Measurements from ENCODE around the gene DUS1L.

Gene DUS1L

GRCh38 chr17:82048571-82048971 lies 17.0 kb downstream of the DUS1L start:
- Histone ChIP-seq H3K4me1 (ENCODE audit: insufficient read depth, low read length, poor library complexity, severe bottlenecking) (peaks cover 16% of the 10 kb centered on the region), H3K9me2 (replicated peaks; ENCODE audit: low read depth, low read length) (no peaks in the 10 kb centered on the region), H3K36me3 (ENCODE audit: insufficient read depth, low read length) (no peaks in the 10 kb centered on the region), H3K9ac (ENCODE audit: low read depth, low read length, poor library complexity, severe bottlenecking) (no peak overlapping the region), H2AFZ (ENCODE audit: low read length) (no peak overlapping the region), H4K20me1 (ENCODE audit: insufficient read depth, low read length, poor library complexity, severe bottlenecking) (peaks cover 11% of the 10 kb centered on the region), H3K4me3 (ENCODE audit: low read length, poor library complexity, severe bottlenecking) (no peak overlapping the region), H3K9me3 (ENCODE audit: insufficient read depth, low read depth, low read length) (no peaks in the 10 kb centered on the region), H3F3A (ENCODE audit: low read depth) (no peaks in the 10 kb centered on the region), H3K27me3 (ENCODE audit: insufficient read depth, low read length, poor library complexity, severe bottlenecking) (no peaks in the 10 kb centered on the region), H3K4me2 (ENCODE audit: low read depth, low read length, poor library complexity, severe bottlenecking) (no peak overlapping the region), H3K79me2 (ENCODE audit: insufficient read depth, low read length) (peaks cover 25% of the 10 kb centered on the region)
- TF ChIP-seq CTCF (conservative IDR thresholded peaks at IDR 0.05; ENCODE audit: low read length) (no peak), EZH2phosphoT487 (IDR thresholded peaks at IDR 0.05; ENCODE audit: borderline replicate concordance) (no peak)

- no peaks in the 10 kb centered on the region for H3F3A ChIP-seq (ENCODE audit: low read depth)
- no peak overlapping the region for H3K4me2 ChIP-seq (ENCODE audit: low read depth, low read length, poor library complexity, severe bottlenecking)
- no peaks in the 10 kb centered on the region for H3K9me3 ChIP-seq (ENCODE audit: insufficient read depth, low read depth, low read length)
- H4K20me1 ChIP-seq (ENCODE audit: insufficient read depth, low read length, poor library complexity, severe bottlenecking): peaks cover 10% of the 10 kb centered on the region
- no peak for TF ChIP-seq CTCF (conservative IDR thresholded peaks at IDR 0.05; ENCODE audit: low read length)
- TF ChIP-seq EZH2phosphoT487 (IDR thresholded peaks at IDR 0.05; ENCODE audit: borderline replicate concordance): no peak
- H3K4me3 ChIP-seq (ENCODE audit: low read length, poor library complexity, severe bottlenecking): no peak overlapping the region
- no peak overlapping the region for H2AFZ ChIP-seq (ENCODE audit: low read length)
- H3K36me3 ChIP-seq (ENCODE audit: insufficient read depth, low read length): no peaks in the 10 kb centered on the region
- H3K9ac ChIP-seq (ENCODE audit: low read depth, low read length, poor library complexity, severe bottlenecking): no peak overlapping the region
- peaks cover 11% of the 10 kb centered on the region for H3K4me1 ChIP-seq (ENCODE audit: insufficient read depth, low read length, poor library complexity, severe bottlenecking)
- peaks cover 20% of the 10 kb centered on the region for H3K79me2 ChIP-seq (ENCODE audit: insufficient read depth, low read length)
- no peaks in the 10 kb centered on the region for H3K27me3 ChIP-seq (ENCODE audit: insufficient read depth, low read length, poor library complexity, severe bottlenecking)
- no peaks in the 10 kb centered on the region for H3K9me2 ChIP-seq (replicated peaks; ENCODE audit: low read depth, low read length)
Observed at GRCh38 chr17:82047914-82048570, 17.6 kb downstream of the DUS1L start.

- H4K20me1 ChIP-seq (ENCODE audit: insufficient read depth, low read length, poor library complexity, severe bottlenecking): peaks cover 4% of the 10 kb centered on the region
- TF ChIP-seq CTCF (conservative IDR thresholded peaks at IDR 0.05; ENCODE audit: low read length) (no peak), EZH2phosphoT487 (IDR thresholded peaks at IDR 0.05; ENCODE audit: borderline replicate concordance) (no peak)
- H3K36me3 ChIP-seq (ENCODE audit: insufficient read depth, low read length): no peaks in the 10 kb centered on the region
- no peaks in the 10 kb centered on the region for H3K27me3 ChIP-seq (ENCODE audit: insufficient read depth, low read length, poor library complexity, severe bottlenecking)
- peaks cover 13% of the 10 kb centered on the region for H3K79me2 ChIP-seq (ENCODE audit: insufficient read depth, low read length)
- no peak overlapping the region for H3K4me3 ChIP-seq (ENCODE audit: low read length, poor library complexity, severe bottlenecking)
- no peaks in the 10 kb centered on the region for H3F3A ChIP-seq (ENCODE audit: low read depth)
- H3K9me2 ChIP-seq (replicated peaks; ENCODE audit: low read depth, low read length): no peaks in the 10 kb centered on the region
- no peak overlapping the region for H2AFZ ChIP-seq (ENCODE audit: low read length)
- H3K9me3 ChIP-seq (ENCODE audit: insufficient read depth, low read depth, low read length): no peaks in the 10 kb centered on the region
- no peak overlapping the region for H3K9ac ChIP-seq (ENCODE audit: low read depth, low read length, poor library complexity, severe bottlenecking)
- H3K4me1 ChIP-seq (ENCODE audit: insufficient read depth, low read length, poor library complexity, severe bottlenecking): peaks cover 6% of the 10 kb centered on the region
- H3K4me2 ChIP-seq (ENCODE audit: low read depth, low read length, poor library complexity, severe bottlenecking): no peak overlapping the region
Observed at GRCh38 chr17:82047379-82047778, 18.2 kb downstream of the DUS1L start.
